Articular chondrocyte of knee joint (primary cell): ENCODE measurements around the gene RPS6KB1. TPM values are rescaled to one million over a fixed set of nuclear protein-coding genes. Genes with fewer than 3 reads are reported as not detected.

Source experiments
- small RNA-seq: library from RNA; depleted of rRNA; stranded (forward); fragments of <200 nt; gene quantifications from one replicate; pipeline ENCODE3, GENCODE V24; 2012
- total RNA-seq: library from RNA; depleted of rRNA; stranded (reverse); fragments of >200 nt; gene quantifications from 2 replicates; pipeline ENCODE4 v1.2.3, GENCODE V29; 2012

RPS6KB1 gene
- total RNA-seq, result 28.8 and 31.9 TPM in 2 replicates

GRCh38 chr17:59892924-59893675 is at the start of gene RPS6KB1, which contains the start of gene TUBD1:
Gene RPS6KB1, plus strand, starts transcription at chr17:59893121. Its CDS starts 64 bp downstream, at chr17:59893185.
Gene TUBD1, minus strand, starts transcription at chr17:59892943. Its CDS starts 1,941 bp downstream, at chr17:59891002.

GRCh38 chr17:59964482-59965328 is 71.8 kb downstream of the RPS6KB1 start, which contains the start of gene RNFT1:
Gene RNFT1, minus strand, starts transcription at chr17:59964740. Its CDS starts 77 bp downstream, at chr17:59964663.

Small RNA genes within 50 kb of the gene (small RNA-seq; reads per million reads assigned to genes)
- gene RNU6-450P (not detected), gene RPS29P21 (not detected)

Other genes with a start within 250 kb of the RPS6KB1 start
- 16.6 and 18.6 TPM in 2 replicates for gene PTRH2, start 185.7 kb upstream of the RPS6KB1 start, total RNA-seq
- gene VMP1, start 185.5 kb upstream of the RPS6KB1 start, total RNA-seq, result 364 and 450 TPM in 2 replicates
- 6.1 and 7.9 TPM in 2 replicates for gene TUBD1, start 178 bp upstream of the RPS6KB1 start, total RNA-seq
- 25.7 and 26.2 TPM in 2 replicates for gene RNFT1, start 71.6 kb downstream of the RPS6KB1 start, total RNA-seq
- 21.6 and 23.2 TPM in 2 replicates for gene HEATR6, start 185.8 kb downstream of the RPS6KB1 start, total RNA-seq